Erythroblast (primary cell): ENCODE results near the gene PTMS.

Experiments
- GATA1 ChIP-seq: IDR thresholded peaks from 2 replicates; pipeline ENCODE4 v1.6.1; 2011; ENCODE audit warnings: low read depth, mild to moderate bottlenecking, control low read depth, low read length, moderate library complexity
- POLR2A ChIP-seq: IDR thresholded peaks from 2 replicates; pipeline ENCODE4 v1.6.1; 2011; ENCODE audit warnings: mild to moderate bottlenecking, low read length

- no peak for TF ChIP-seq POLR2A
- TF ChIP-seq GATA1: no peak
Measured at GRCh38 chr12:6753772-6754356, 12.3 kb upstream of the PTMS start.
